ENCODE measurements around the gene LRRC74A.
"Not testable (repeated sequence)": the region's sequence is repeated elsewhere in the genome, so short reads cannot be mapped to it uniquely, and the experiment has no call there.

LRRC74A gene

GRCh38 chr14:76887191-76887590, 61.0 kb downstream of the LRRC74A start:
- TF ChIP-seq CTCF (IDR thresholded peaks at IDR 0.05; ENCODE audit: extremely low read depth, insufficient read depth, missing control alignments), result no peak
- DNase-seq (ENCODE audit: low spot score), result no peak
- in situ Hi-C loops (cut with MboI; ENCODE audit: low pct_unique_long_range_greater_than_20kb, low sequenced_read_pairs, unreplicated experiment), result loop anchor here (10.0 to 25.0 kb wide), 2 partner anchors 178 to 425 kb away; partner anchors contain the start of genes GSTZ1 and POMT2

DNA sequence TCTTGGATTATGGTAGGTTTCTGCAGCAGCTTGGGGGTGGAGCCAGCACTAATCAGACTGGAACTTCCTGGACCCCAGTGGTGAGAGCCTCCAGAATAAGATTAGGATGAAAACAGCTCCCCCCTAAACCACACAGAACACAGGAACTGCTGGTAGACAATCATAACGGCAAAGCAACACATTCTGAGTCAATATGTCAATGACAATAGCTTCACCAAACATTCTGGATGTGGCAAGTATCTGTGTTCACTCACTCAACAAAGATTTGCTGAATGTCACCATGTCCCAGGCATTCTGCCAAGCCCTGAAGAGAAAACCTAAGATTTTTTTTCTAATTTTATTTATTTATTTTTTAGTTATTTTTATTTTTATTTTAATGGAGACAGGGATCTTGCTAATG, 65.2 kb downstream of the LRRC74A start:
- no peak for TF ChIP-seq CTCF (IDR thresholded peaks at IDR 0.05; ENCODE audit: extremely low read depth, insufficient read depth, missing control alignments)
- DNase-seq (ENCODE audit: low spot score), result no peak
- in situ Hi-C loops (cut with MboI; ENCODE audit: low pct_unique_long_range_greater_than_20kb, low sequenced_read_pairs, unreplicated experiment), result loop anchor here (25.0 kb wide), 1 partner anchor 421 kb away; the partner anchor contains the start of genes GSTZ1 and POMT2

DNA sequence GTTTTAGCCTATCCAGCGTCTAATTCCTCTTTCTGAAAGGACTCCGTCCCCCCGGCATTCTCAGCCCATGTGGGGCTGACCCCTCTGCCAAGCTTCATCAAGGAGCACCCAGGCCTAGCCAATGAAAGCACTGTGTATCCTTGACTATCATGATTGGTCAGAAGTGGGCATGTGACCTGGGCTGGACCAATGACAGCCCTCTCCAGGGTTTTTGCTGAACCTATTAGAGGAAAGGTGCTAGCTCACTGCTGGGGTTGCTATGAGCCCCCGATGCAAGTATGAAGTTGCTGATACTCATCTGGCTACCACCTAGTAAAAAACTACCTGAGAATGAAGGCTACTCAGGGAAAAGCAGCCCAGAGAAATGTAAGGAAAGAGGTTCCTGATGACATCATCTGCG, 68.1 kb downstream of the LRRC74A start:
- no peak for TF ChIP-seq CTCF (IDR thresholded peaks at IDR 0.05; ENCODE audit: extremely low read depth, insufficient read depth, missing control alignments)
- in situ Hi-C loops (cut with MboI; ENCODE audit: low pct_unique_long_range_greater_than_20kb, low sequenced_read_pairs, unreplicated experiment), result loop anchor here (25.0 kb wide), 1 partner anchor 418 kb away; the partner anchor contains the start of genes GSTZ1 and POMT2
- DNase-seq (ENCODE audit: low spot score), result no peak

GRCh38 chr14:76898006-76898405, 71.8 kb downstream of the LRRC74A start:
- in situ Hi-C loops (cut with MboI; ENCODE audit: low pct_unique_long_range_greater_than_20kb, low sequenced_read_pairs, unreplicated experiment), result loop anchor here (25.0 kb wide), 1 partner anchor 414 kb away; the partner anchor contains the start of genes GSTZ1 and POMT2
- DNase-seq (ENCODE audit: low spot score), result not testable (repeated sequence)

DNA sequence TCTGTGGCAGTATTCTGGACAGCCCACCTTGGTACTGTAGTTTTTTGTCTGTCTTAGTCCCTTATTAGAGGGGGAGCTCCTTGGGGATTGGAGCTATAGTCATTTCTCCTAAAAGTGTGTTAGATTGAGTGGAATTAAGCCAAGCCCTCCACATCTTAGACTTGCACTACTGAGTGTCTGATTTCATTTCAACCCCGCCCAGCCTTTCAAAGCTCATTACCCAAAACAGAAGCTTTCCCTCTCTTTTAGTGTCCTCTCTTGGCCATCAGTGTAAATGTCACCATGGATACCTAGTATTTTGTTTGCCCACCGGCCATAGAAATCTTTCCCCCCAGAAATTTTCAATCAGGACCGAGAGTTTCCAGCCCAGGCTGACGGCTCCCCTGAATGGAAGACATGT, 74.5 kb downstream of the LRRC74A start:
- in situ Hi-C loops (cut with MboI; ENCODE audit: low pct_unique_long_range_greater_than_20kb, low sequenced_read_pairs, unreplicated experiment), result no loop called here
- no peak for TF ChIP-seq CTCF (IDR thresholded peaks at IDR 0.05; ENCODE audit: extremely low read depth, insufficient read depth, missing control alignments)

DNA sequence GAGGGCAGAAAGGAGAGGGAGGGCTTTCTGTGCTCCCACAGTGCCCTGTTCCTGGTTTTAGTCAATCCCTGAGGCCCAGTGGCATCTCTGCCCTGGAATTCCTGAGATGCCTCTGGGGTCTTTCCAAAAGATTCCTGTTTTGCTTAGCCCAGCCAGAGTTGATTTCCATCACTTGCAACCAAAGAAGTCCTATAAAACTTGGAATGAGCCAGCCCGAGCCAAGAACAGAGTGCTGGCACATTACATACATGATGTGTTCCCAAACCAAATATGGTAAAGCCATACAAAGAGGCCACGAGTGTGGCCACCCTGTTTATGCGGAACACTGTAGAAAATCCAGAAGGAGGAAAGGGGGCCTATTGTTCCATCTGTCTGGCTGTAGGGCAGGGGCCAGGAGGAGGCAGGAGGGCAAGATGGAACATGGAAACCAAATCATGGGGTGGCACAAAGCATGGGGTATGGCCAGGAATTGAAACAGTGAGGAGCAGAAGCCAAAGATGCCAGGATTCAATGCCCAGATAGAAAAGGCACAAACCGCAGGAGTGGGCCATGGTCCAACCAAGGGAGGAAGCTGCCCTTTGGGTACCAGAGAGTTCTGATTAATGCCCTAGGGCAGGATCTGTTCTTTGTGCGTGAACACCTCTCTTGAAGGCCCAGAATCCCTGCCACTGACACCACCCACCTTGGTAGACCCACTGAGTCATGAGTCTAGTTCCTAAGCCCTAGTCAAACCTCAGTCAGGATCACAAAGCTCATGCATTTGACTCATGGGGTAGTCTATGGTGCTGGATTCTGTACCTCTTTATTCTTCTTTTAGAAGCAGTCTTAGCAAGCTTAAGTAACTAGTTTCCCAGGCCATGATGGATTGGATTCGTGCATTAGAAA, 75.2 kb downstream of the LRRC74A start:
- TF ChIP-seq CTCF (IDR thresholded peaks at IDR 0.05; ENCODE audit: extremely low read depth, insufficient read depth, missing control alignments), result no peak
- no peak for DNase-seq (ENCODE audit: low spot score)
- in situ Hi-C loops (cut with MboI; ENCODE audit: low pct_unique_long_range_greater_than_20kb, low sequenced_read_pairs, unreplicated experiment), result no loop called here

More for the DNA sequence above, 74.5 kb downstream of the LRRC74A start:
- DNase-seq (ENCODE audit: low spot score), result no peak

DNA sequence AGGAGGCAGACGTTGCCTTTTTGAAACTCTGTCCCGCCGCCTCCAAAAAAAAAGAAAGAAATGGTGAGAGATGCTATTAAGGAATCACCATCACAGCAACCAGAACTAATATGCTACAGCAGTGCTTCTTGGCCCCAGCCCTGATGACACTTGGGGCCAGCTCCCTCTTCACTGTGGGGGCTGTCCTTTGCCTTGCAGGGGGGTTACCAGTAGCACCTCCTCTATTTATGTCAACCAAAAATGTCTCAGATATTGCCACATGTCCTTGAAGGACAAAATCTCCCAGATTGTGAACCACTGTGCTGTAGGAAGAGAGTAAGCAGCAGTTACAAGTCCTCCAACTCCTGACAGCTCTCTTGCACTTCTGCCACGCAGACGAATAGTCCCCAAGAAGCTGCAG, 76.4 kb downstream of the LRRC74A start:
- DNase-seq (ENCODE audit: low spot score), result no peak
- no peak for TF ChIP-seq CTCF (IDR thresholded peaks at IDR 0.05; ENCODE audit: extremely low read depth, insufficient read depth, missing control alignments)
- in situ Hi-C loops (cut with MboI; ENCODE audit: low pct_unique_long_range_greater_than_20kb, low sequenced_read_pairs, unreplicated experiment), result no loop called here

Data from GM13977 (cell line).